Fibroblast of skin of right quadriceps (primary cell): ENCODE results near the gene SEC22A.
A peak's percentile ranks its signal among the peaks of the same experiment; 100 is the strongest.

Experiments
- DNase-seq: peaks from one replicate; pipeline ENCODE4 v3.0.0-alpha.2; 2013

SEC22A gene

DNA sequence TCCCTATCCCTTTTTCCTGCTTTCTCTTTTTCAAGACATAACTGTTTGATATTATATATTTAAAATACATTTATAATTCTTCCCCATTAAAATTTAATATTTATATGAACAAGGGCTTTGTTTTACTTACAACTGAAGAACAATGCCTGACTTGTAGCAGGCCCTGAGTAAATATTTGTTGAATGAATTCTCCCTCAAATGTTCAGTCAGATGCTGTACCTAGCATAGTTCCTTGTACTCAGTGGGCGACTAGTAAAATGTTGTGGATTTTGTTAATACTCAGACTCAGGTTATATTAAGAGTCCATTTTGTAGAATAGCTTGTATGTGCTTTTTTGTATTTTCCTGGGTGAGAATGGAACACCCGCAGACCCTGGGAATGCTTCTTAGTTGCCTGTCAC is 69.1 kb downstream of the SEC22A start:
- DNase-seq, result no peak

DNA sequence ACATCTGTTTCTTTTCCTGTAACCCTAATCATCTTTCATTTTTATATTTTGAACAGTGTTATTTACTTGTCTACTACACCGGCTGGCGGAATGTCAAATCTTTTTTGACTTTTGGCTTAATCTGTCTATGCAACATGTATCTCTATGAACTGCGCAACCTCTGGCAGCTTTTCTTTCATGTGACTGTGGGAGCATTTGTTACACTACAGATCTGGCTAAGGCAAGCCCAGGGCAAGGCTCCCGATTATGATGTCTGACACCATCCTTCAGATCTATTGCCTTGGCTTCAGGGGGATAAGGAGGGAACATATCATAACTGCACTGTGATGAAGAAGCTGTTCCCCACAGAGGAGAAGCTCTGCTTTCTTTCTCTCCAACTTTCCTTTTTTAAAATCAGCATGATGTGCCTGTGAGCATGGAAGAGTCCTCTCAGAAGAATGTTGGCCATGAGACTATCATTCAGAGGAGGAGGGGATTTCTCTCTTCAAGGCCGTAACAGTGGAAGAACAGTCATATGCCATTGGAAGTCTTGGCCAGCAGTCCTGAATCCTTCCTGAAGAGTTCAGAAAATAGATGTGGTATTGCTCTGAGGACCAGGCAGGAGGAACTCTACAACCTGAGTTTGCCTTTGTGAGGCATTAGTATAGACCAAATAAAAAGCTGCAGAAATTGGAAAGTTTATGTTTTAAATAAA is 69.9 kb downstream of the SEC22A start:
- no peak for DNase-seq

DNA sequence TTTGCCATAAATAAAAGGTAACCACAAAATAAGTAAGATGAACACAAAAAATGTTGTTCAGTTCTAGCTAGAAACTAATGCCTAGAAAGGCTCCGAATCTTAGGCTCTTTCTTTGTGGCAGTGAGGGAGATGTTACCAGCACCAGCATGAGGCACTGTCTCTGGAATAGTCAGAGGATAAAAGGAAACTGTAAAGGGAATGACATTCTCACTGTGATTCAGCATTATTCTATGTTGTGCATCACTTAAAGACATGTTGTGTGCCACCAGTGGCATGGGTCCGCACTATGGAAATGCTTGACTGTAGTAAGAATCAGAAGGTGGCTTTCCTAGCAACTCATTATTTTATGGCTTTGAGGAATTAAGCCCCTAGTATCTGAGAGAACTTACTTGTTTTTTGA is 70.8 kb downstream of the SEC22A start:
- peak; percentile 20 for DNase-seq

DNA sequence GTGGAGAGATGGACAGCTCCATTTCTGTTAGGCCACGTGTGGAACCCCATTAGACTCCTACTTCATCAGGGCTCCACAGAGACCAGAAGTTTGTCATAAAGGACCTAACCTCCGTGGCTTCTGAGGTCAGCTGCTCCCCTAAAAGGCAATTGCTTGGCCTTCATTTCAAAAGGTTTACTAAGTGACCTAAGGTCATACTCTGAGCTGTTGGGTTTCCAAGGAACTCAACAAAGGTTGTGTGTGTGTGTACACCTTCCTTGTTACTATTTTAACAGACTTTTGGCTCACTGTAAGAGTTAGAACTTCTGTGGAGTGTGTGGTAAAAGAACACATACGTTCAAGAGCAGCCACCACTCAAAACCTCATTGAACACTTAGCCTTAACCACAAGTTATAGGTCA is 73.9 kb downstream of the SEC22A start:
- no peak for DNase-seq

DNA sequence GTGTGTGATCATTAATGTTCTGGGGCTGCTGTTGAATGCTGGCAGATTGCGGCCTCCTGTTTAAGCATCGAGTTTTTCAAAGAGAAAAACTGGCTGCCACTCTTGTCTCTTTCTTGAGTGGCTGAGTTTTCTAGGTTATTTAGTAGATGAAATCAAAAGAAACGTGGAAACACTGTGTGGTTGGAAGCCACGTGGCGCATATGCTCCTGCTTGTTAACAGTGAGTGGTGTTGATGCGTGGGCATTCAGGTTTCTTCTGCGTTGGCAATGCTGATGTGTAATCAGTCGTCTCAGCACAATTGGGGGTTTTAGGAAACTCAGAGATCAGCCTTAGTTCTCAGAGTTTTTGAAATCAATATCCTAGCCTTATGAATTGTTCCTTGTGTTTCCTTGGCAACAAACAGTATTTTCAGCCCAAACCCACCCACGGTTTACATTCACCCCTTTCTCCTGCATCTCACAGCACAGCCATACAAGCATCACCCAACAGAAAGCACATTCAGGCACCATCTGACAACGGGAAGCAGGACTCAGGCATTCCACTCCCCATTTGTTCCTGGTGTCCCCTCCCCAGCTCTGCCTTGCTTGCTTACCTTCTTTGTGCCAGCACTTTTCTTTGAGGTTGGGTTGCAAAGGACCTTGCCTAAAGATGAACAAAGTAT is 74.7 kb downstream of the SEC22A start:
- DNase-seq, result no peak

DNA sequence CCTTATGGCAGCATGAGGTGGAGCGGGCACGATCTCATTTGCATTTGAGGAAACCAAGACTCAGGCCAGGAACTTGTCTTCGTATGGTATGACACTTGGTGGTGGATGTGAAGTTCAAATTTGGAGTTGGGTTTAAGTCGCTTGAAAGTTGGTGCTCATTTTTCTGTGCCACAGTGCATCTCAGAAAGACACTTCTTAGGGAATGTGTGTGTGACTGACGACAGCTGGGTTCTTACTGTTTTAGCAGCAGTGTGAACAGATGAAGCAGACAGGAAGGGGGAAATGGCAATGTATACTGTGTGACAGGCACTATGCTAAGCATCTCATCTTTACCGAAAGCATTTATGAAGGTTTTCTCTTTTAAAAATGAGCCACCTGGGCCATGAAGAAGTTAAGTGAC is 75.4 kb downstream of the SEC22A start:
- DNase-seq, result no peak

DNA sequence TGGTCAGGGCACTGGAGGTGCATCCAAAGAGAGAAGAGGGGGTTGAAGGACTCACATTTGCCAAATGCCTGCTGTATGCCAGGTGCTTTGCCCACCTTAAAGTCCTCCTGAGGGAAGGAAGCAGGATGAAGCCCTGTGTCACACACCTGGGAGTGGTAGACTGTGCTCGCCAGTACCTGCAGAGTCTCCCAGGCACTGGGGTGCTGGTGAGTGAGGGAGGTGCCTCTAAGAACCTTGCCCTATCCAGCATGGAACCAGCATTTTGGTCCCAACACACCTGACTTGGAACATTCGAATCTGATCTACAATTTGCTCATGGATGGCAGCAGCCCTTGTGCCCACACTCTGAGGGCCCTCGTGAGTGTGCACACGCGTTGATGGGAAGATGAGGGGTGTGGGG is 76.7 kb downstream of the SEC22A start:
- no peak for DNase-seq

DNA sequence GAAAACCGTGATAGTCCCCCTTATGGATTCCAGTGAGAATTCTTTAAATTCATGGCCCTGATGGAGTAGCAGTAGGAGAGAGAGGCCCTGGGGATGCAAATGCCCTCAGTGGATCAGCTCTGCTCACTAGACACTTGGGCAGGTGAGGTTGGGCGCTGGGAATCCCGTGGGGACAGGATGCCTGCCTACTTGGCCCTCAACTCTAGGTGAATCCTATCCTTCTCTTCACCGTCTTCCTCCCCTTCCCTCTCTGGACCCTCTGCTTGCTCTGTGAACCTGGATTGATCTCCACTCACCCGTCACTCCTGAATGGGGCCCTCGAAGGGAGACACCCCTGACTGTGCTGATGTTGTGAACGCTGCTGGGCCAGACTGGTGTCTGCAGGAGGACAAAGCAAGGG is 77.4 kb downstream of the SEC22A start:
- no peak for DNase-seq

DNA sequence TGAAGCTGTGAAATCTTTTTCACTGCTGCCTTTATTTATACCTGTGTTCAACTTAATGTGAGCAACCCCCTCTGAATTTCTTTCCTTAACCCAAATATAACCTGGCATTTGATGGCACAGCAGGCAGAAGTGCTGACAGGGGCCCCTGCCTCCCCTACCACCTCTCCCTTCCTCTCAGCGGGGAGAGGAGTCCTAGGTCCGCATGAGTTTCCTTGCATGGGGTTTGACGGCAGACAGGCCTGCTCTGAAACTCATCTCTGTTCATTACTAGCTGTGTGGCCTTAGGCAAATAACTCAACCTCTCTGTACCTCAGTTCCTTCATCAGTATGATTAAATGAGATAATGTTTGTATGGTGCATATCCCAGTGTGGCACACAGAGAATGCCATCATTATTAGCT is 79.7 kb downstream of the SEC22A start:
- no peak for DNase-seq

DNA sequence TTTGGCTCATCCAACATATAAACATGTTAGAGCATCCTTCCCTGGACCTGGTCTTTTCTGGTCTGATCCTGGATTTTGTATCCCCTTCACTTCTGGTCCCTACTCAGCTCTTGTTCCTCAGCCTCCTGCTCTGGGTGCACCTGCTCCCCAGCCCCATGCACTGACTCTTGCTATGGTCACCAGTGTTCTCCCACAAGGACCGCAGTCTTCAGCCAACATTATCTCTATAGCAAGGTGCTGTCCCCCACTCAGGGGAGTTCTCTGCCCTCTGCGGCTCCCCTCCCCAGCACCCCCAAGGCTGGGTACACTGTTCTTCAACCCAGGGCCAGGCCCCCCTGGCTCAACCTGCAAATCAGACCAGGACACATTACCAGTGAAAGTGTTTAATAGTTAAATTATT is 80.2 kb downstream of the SEC22A start:
- DNase-seq, result no peak

DNA sequence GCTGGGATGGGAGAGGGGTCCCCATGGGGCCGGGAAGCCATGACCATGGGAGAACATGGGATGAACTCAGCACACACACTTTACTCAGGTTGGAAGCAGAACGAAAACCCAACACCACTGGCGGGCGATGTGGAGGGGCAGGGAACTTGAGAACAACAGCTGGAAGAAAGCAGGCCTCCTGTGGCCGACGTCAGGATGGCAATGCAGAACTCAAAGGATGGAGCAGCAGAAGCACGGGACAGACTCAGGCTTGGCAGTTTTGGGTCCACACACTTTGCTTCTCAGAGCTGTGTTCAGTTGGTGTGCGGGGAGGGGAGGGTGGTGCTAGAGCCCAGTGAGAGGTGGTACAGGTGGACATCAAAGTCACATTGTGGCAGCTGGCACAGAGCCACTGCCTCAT is 80.7 kb downstream of the SEC22A start:
- DNase-seq, result no peak

DNA sequence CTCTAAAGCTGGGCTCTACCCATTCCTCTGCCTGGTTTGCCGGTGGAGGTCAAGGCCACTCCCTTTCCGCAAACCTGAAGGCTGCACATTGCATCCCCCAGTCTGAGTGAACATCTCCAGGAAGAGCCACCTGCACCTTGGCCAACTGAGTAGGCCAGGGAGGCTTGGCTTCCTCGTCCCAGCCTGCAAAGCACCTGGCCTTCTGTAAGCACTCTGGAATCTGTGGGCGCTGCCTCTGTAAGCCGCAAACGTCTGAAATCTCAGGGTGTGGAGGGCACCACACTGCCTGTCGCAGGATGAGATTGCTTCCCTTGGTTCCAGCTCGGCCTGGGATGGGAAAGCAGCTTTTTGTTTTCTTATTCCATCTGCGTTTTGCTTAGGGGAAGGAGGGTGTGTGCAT is 81.3 kb downstream of the SEC22A start:
- no peak for DNase-seq

DNA sequence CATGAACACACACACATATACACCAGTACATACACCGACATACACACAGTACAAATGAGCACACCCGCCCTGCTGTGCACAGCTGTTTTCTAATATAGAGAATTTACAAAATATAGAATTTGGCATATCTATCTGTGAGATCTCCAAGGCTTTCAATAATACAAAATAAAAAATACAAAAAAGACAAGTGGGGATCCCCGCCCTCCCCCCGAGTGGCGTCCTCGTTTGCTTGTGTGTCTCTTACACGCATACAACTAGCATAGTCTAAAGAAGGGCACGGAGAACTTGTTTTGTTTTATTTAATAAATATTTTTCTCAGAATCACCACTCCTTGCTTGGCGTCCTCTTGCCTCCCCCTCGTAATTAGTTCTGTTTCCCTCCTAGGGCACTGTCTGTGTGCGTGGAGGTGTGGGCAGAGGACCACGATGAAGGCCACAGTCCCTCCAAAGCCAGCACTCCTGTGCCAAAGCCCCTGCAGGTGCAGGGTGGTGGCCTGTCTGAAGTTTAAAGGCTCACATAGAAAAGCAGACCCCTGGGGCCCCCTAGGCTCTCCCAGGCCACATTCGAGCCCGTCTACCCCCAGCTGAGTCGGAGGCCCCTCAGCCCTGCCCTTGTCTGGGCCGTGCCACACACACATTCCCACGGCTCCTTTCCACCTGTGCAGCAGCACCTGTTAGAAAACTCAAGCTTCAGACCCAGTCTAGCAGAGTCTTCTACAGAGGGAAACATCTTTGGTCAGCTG is 82.1 kb downstream of the SEC22A start:
- DNase-seq, result no peak

DNA sequence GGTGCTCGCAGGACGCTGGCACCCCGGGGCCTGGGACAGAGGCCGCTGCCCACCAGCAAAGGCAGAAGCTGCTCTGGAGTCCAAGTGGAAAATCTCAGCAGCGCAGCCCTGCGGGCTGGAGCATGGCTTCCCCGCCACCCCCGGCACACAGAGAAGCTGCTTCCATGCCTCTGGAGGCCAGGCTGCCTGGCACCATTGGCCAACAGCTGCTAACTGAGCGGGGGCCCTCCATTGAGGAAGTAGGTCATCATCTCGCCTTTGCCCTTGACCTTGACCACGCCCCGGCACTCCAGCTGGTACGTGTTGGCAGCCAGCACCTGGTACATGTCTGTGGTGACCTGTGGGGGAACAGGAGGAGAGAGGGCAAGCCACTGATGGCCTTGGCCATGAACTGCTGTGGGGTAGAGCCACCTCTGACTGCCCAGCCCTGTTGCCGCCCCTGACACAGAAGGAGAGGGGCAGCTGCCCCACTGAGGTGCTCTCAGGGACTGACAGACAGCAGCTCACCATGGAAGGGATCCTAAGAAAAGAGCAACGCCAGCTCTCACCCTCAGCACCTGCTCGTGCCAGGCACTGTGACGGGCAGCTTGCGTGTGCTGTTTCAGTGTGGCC is 82.8 kb downstream of the SEC22A start:
- no peak for DNase-seq

DNA sequence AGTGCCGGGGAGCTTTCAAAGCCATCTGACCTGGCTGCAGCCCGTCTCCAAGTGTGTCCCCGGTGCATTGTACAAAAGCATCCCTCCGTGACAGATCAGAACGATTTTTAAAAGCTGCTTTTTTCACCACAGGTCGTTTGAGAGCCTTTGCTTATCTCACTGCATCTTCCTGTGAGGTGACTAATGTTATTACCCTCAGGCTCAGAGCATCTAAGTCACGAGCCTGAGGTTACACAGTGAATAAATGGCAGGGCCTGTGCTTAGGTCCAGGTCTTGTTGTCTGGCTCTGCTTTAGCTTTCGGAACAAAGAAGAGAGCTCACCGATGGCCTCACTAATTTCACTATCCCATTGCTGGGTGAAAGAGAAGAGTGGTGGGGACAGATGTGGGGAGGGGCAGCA is 83.3 kb downstream of the SEC22A start:
- DNase-seq, result no peak

DNA sequence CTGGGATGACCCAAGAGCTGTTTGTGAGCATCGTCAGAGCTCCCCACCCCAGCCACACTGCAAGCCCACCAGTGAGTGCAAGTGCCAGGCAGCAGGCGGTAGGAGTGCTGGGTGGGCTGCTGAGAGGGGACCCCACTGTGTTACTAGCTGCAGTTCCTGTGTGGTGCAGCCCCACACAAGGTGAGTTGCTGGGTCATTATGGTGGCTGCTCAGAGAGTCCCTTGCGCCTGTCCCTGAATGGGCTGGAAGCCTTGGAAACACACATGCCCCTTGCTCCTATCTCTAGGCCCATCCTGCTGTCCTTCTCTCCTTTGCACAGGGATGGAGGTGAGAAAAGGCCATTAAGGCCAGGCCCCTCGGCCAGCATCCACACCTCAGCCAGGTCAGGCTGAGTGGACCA is 83.7 kb downstream of the SEC22A start:
- DNase-seq, result no peak

DNA sequence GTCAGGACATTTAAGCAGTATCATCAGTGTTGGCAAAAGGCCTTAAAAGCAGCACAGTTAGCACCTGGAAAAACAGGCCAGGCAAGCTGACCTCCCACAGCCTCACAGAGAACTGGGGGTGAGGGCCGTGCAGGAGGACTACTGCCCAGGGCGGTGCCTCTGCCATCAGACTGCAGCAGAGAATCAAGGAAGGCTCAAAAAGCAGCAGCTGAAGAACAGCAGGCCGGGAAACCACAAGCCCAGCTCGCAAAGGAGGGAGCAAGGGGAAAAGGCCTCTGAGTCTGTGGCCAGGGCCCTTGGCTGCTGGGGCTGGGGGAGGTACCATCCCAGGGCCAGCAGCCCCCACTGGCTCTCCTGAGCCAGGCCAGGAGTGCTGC is 84.2 kb downstream of the SEC22A start:
- no peak for DNase-seq

DNA sequence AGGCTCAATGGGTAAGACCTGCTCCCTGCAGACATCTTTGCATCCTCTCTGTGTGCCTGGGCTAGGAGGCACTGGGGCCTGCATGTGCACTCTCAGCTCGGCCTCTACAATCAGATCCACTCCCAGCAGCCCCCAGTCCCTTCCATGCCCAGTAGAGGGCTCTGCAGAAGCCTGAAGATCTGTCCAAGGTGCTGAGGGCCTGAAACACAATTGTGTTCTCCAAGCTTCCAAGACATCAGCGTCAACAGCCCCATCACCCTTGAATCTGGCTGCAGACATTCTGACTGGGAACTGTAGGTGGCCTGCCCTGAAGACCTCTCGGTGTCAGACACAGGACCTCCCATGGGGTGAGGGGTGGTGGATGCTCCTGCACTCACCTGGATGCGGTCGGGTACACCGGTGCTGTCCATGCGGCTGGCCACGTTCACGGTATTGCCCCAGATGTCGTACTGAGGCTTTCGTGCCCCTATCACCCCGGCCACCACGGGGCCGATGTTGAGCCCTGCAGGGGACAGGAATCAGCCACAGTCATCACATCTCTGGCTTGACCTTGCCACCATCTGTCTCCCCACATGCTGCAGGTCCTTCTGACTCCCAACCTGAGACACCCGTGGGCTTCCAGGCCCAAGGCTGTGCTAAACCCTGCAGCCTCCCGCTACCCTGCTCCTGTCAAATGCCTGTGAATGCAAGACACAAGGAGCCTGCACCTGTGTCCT is 84.7 kb downstream of the SEC22A start:
- peak; percentile 60 for DNase-seq

DNA sequence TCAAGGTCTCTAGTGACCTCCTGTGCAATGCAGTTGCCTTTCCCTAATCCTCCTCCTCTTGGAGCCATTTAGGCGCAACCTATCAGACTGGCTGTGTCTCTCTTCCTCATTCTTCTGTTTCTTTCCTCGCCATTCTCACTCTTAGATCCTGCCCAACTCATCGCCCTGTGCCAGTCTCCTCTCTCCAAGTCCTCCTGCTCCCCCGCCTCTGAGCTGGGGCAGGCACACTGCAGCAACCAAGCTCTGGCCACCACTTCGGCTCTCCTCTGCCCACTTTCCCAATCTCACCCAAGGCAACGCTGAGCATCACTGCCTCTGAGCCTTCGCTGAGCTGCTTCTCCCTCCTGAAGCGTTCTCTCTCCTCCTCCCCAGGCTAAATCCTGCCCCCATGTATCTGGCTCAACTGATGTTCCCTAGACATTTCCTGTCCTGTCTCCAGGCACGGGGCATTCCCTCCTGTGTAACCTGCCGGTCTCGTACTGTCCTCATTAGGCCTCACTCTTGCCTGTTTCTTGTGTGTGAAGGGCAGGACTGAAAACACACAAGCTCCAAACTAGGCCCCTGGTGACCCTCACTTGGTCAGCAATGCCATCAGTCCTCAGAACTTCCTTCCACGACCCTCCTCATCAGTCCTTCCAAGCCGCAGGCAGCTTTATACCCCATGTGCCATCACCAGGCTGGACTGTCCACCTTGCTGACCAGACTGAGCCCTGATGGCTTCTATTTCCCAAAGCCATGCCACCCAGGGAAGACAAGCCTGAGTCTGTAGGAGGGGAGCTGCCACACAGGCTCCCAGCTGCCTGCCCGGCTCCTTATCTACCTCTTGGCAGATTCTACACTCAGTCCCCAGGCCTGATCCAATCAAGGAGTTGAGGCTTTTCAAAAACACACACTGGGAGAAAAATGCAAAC is 85.6 kb downstream of the SEC22A start:
- no peak for DNase-seq

DNA sequence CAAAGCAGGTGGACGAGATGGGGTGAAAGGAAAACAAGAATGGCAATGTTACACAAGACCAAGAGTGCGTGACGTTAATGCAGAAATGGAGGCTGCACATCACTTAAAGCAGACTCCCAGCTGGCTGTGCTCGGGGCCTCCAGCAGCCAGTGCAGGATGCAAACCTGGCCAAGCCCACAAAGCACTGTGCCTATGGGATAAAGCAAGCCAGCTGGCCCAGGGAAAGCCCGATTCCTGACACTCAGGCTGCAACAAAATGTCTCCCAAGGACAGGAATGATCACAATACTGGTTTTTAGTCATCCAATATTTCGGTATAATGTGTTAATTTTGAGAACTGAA is 86.2 kb downstream of the SEC22A start:
- no peak for DNase-seq

DNA sequence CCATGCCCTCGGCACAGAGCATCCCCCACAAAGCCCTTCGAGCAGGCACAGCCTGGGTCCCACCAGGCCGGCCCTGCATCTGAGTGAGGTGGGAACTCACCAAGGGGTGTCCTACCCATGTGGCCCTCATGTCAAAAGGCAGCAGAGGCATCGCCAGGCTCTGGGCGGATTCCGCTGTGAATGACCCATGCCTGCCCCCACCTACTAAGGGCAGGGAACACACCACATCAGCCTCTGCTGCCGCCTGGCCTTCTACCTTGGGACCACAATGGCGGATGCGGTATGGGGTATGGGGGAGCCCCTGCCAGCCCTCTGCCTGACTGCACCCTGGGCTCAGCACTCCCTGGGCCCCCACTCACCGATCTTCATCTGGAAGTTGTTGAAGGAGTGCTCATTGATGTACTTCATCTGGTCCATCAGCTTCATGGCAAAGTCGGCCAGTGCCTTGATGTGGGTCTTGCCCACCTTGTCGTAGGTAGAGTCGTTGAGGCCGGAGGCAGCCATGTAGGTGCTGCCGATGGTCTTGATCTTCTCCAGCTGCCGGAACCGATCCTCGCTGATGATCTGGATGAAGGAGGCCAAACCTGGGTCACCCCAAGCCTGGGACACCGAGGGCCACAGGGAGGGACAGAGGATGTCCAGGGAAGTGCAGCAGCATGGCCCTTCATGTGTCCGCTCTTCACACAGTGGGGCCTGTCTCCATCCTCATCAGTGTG is 87.8 kb downstream of the SEC22A start:
- no peak for DNase-seq
